ENCODE measurements around the gene NIT1. TPM values are rescaled to one million over a fixed set of nuclear protein-coding genes. Genes with fewer than 3 reads are reported as not detected.

Gene NIT1
- total and polyA plus RNA-seq, 12 donors, result 24.1 to 41.2 (median 32.1) TPM

- no peak for DNase-seq
- no peak overlapping the region for H3K4me3 ChIP-seq
- H3K27ac ChIP-seq, result peak overlapping the region in 1 of 10 donors; percentile 89
- intact Hi-C loops (cut with DNase I), result loop anchor here in 1 of 10 donors (1.0 kb wide), 1 partner anchor 10 kb away; no protein-coding TSS in a partner anchor
- 87 to 88% methylated on average over 4 of the region's 4 CpGs for WGBS, 2 donors
- no peak for ATAC-seq
- no peak for TF ChIP-seq CTCF (IDR thresholded peaks at IDR 0.05)
- H3K27me3 ChIP-seq, result no peaks in the 10 kb centered on the region
- H3K9me3 ChIP-seq, result no peaks in the 10 kb centered on the region
- H3K4me1 ChIP-seq, result peaks cover 2 to 58% (median 43%) of the 10 kb centered on the region in 9 donors
- peaks cover 0 to 70% (median 28%) of the 10 kb centered on the region in 9 donors for H3K36me3 ChIP-seq
These were observed 10.9 kb downstream of the NIT1 start for GRCh38 chr1:161128591-161129420.

- peak overlapping the region in 6 of 10 donors; percentile 12 to 99 (median 91) for H3K27ac ChIP-seq
- H3K9me3 ChIP-seq, result no peaks in the 10 kb centered on the region
- no peaks in the 10 kb centered on the region for H3K27me3 ChIP-seq
- H3K4me3 ChIP-seq, result peak overlapping the region in 3 of 10 donors; percentile 56 to 85 (median 64)
- H3K4me1 ChIP-seq, result peaks cover 4 to 67% (median 51%) of the 10 kb centered on the region in 9 donors
- intact Hi-C loops (cut with DNase I), result loop anchor here in 3 of 10 donors (5.0 to 10.0 kb wide), 2 partner anchors 37 to 135 kb away; partner anchors contain the start of gene PPOX (in 1 of the 3)
- WGBS, 2 donors, result 32 to 40% methylated on average over 1 of the region's 1 CpG
- ATAC-seq (no peak), DNase-seq (no peak)
- peaks cover 0 to 62% (median 21%) of the 10 kb centered on the region in 9 donors for H3K36me3 ChIP-seq
- no peak for TF ChIP-seq CTCF (IDR thresholded peaks at IDR 0.05)
These were observed 12.4 kb downstream of the NIT1 start for GRCh38 chr1:161130266-161130665.

GRCh38 chr1:161131523-161132409 is 13.9 kb downstream of the NIT1 start:
- H3K9me3 ChIP-seq, result no peaks in the 10 kb centered on the region
- no peak for TF ChIP-seq CTCF (IDR thresholded peaks at IDR 0.05)
- intact Hi-C loops (cut with DNase I), result loop anchor here in 5 of 10 donors (2.0 to 10.0 kb wide), 5 partner anchors 23 to 137 kb away; partner anchors contain the start of genes NDUFS2 (in 1 of the 5) and PPOX (in 1 of the 5)
- DNase-seq, result no peak
- WGBS, 2 donors, result 3 to 4% methylated on average over 22 of the region's 22 CpGs
- ATAC-seq, result peak in 4 of 8 donors; percentile 9 to 17 (median 14)
- peak overlapping the region; percentile 89 to 99 (median 96) for H3K27ac ChIP-seq
- H3K27me3 ChIP-seq, result no peaks in the 10 kb centered on the region
- peak overlapping the region; percentile 55 to 85 (median 74) for H3K4me3 ChIP-seq
- peaks cover 4 to 68% (median 50%) of the 10 kb centered on the region in 9 donors for H3K4me1 ChIP-seq
- peaks cover 0 to 52% (median 15%) of the 10 kb centered on the region in 9 donors for H3K36me3 ChIP-seq
